Lower lobe of right lung (tissue), 2 donors: ENCODE measurements around the gene PATL2. TPM values are rescaled to one million over a fixed set of nuclear protein-coding genes. Genes with fewer than 3 reads are reported as not detected.

Experiments
- ATAC-seq, 2 donors: fragments of 200-7000 bp; cut with Tn5 transposase; one replicate each; pipeline ENCODE4 v1.9.1; 2020 to 2022; ENCODE audit warnings: mild to moderate bottlenecking in 2 of 2, moderate library complexity in 2 of 2
- DNase-seq: peaks from one replicate; pipeline ENCODE4 v3.0.0-alpha.2; 2020
- H3K27ac ChIP-seq: fragments of 200-600 bp; one replicate; pipeline ENCODE4 v1.8.0; 2022
- H3K27me3 ChIP-seq: fragments of 200-600 bp; one replicate; pipeline ENCODE4 v1.8.0; 2022; ENCODE audit warnings: low read depth
- H3K36me3 ChIP-seq: fragments of 200-600 bp; one replicate; pipeline ENCODE4 v1.8.0; 2022; ENCODE audit warnings: mild to moderate bottlenecking
- H3K4me1 ChIP-seq: fragments of 200-600 bp; one replicate; pipeline ENCODE4 v1.8.0; 2022
- H3K4me3 ChIP-seq: fragments of 200-600 bp; one replicate; pipeline ENCODE4 v1.8.0; 2022; ENCODE audit warnings: mild to moderate bottlenecking
- H3K9me3 ChIP-seq: fragments of 200-600 bp; one replicate; pipeline ENCODE4 v1.8.0; 2022
- intact Hi-C: fragments of 100-400 bp; cut with DNase I; formaldehyde crosslinking; loops from one replicate; pipeline ENCODE4 v1.11.0; 2022
- total RNA-seq: library from RNA; stranded (reverse); fragmentation: NEBNext Ultra II Directional; extraction: Animal tissue kit (Norgen Biotek cat#: 25700); gene quantifications from one replicate; pipeline ENCODE4 v1.2.1, GENCODE V29; 2021
- TF ChIP-seq, protein P1 (sequence below): fragments of 200-600 bp; IDR thresholded peaks from one replicate; pipeline ENCODE4 v1.8.0; 2022; ENCODE audit warnings: antibody characterized with exemption, mild to moderate bottlenecking
- donor health status: DM: no; HTN: yes; CAD: no; lungs with severe emphysema.

PATL2 gene
- total RNA-seq, 1 donor from 2014 or later = 4.5 TPM

DNA sequence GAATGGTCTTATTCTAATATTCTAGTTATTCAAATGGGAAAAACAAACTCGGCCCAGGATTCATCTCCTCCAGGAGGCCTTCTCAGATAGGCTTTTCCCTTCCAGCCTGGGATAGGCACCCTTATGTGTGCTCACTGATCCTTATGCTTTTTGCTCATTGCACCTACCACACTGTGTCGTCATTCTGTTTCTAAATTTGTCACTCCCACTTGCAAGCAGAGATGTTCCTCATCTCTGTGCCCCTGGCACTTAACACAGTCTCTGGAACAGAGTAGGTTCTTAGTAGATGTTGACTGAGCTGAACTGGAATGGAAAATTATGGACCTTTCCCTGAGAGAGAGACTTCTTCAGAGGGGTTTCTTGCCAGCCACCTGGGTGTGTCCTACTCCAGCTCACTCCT is 28.9 kb downstream of the PATL2 start:
- peak; percentile 67 to 73 for ATAC-seq
- peaks cover 24% of the 10 kb centered on the region for H3K4me1 ChIP-seq
- intact Hi-C loops = no loop called here
- H3K27ac ChIP-seq = peak overlapping the region; percentile 79
- TF ChIP-seq, protein P1, sequence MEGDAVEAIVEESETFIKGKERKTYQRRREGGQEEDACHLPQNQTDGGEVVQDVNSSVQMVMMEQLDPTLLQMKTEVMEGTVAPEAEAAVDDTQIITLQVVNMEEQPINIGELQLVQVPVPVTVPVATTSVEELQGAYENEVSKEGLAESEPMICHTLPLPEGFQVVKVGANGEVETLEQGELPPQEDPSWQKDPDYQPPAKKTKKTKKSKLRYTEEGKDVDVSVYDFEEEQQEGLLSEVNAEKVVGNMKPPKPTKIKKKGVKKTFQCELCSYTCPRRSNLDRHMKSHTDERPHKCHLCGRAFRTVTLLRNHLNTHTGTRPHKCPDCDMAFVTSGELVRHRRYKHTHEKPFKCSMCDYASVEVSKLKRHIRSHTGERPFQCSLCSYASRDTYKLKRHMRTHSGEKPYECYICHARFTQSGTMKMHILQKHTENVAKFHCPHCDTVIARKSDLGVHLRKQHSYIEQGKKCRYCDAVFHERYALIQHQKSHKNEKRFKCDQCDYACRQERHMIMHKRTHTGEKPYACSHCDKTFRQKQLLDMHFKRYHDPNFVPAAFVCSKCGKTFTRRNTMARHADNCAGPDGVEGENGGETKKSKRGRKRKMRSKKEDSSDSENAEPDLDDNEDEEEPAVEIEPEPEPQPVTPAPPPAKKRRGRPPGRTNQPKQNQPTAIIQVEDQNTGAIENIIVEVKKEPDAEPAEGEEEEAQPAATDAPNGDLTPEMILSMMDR = no peak
- no peak for DNase-seq
- no peak overlapping the region for H3K4me3 ChIP-seq
- no peaks in the 10 kb centered on the region for H3K36me3 ChIP-seq
- H3K27me3 ChIP-seq = no peaks in the 10 kb centered on the region
- no peaks in the 10 kb centered on the region for H3K9me3 ChIP-seq

DNA sequence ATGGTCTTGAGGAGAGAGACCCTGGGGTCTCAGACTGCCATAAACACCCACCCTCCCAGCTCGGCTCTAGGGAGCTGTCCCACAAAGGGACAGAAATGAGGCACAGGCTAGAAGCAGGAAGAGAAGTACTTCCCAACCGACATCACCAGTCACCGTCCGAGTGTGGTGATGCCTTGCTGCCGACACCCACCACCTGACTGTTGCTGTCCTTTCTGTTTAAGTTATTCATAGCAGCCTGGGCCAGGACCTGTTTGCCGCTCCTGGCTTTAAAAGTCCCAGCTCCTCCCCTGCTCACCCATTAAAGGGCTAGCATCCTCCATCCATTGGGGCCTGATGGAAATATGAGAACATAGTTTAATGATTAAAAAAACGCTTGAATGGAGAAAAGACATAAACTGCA is 34.4 kb downstream of the PATL2 start:
- Histone ChIP-seq H3K4me1 (peaks cover 10% of the 10 kb centered on the region), H3K9me3 (no peaks in the 10 kb centered on the region), H3K27ac (peak overlapping the region; percentile 56), H3K4me3 (no peak overlapping the region), H3K27me3 (no peaks in the 10 kb centered on the region), H3K36me3 (no peaks in the 10 kb centered on the region)
- intact Hi-C loops = no loop called here
- peak; percentile 40 to 57 for ATAC-seq
- no peak for DNase-seq
- TF ChIP-seq, protein P1 = no peak

GRCh38 chr15:44675911-44676310 is 35.2 kb downstream of the PATL2 start:
- H3K4me1 ChIP-seq = peaks cover 10% of the 10 kb centered on the region
- H3K36me3 ChIP-seq = no peaks in the 10 kb centered on the region
- no peak overlapping the region for H3K4me3 ChIP-seq
- ATAC-seq = no peak
- intact Hi-C loops = no loop called here
- H3K9me3 ChIP-seq = no peaks in the 10 kb centered on the region
- no peak for DNase-seq
- H3K27me3 ChIP-seq = no peaks in the 10 kb centered on the region
- TF ChIP-seq, protein P1 = no peak
- H3K27ac ChIP-seq = no peak overlapping the region

GRCh38 chr15:44673639-44674038 is 37.5 kb downstream of the PATL2 start:
- DNase-seq (no peak), ATAC-seq (no peak)
- Histone ChIP-seq H3K4me3 (no peak overlapping the region), H3K27ac (no peak overlapping the region), H3K27me3 (no peaks in the 10 kb centered on the region), H3K9me3 (no peaks in the 10 kb centered on the region), H3K4me1 (peaks cover 10% of the 10 kb centered on the region), H3K36me3 (no peaks in the 10 kb centered on the region)
- TF ChIP-seq, protein P1 = no peak
- intact Hi-C loops = no loop called here

- no peaks in the 10 kb centered on the region for H3K9me3 ChIP-seq
- TF ChIP-seq, protein P1 = no peak
- H3K36me3 ChIP-seq = no peaks in the 10 kb centered on the region
- intact Hi-C loops = no loop called here
- H3K27me3 ChIP-seq = no peaks in the 10 kb centered on the region
- H3K27ac ChIP-seq = peak overlapping the region; percentile 36
- no peak overlapping the region for H3K4me3 ChIP-seq
- H3K4me1 ChIP-seq = peaks cover 4% of the 10 kb centered on the region
- no peak for DNase-seq
- peak; percentile 61 to 71 for ATAC-seq
Measured at GRCh38 chr15:44670087-44670950, 40.8 kb downstream of the PATL2 start.
